HG03469 (cell line): ENCODE data around the gene MTFP1.
"Not testable (repeated sequence)": the region's sequence is repeated elsewhere in the genome, so short reads cannot be mapped to it uniquely, and the experiment has no call there.

Experiments used
- ATAC-seq: cut with Tn5 transposase; IDR thresholded peaks from one replicate; pipeline ENCODE4 v1.9.1; 2021; ENCODE audit warnings: mild to moderate bottlenecking, moderate library complexity, moderate number of reproducible peaks; ENCODE audit not compliant: unreplicated experiment

MTFP1 gene

DNA sequence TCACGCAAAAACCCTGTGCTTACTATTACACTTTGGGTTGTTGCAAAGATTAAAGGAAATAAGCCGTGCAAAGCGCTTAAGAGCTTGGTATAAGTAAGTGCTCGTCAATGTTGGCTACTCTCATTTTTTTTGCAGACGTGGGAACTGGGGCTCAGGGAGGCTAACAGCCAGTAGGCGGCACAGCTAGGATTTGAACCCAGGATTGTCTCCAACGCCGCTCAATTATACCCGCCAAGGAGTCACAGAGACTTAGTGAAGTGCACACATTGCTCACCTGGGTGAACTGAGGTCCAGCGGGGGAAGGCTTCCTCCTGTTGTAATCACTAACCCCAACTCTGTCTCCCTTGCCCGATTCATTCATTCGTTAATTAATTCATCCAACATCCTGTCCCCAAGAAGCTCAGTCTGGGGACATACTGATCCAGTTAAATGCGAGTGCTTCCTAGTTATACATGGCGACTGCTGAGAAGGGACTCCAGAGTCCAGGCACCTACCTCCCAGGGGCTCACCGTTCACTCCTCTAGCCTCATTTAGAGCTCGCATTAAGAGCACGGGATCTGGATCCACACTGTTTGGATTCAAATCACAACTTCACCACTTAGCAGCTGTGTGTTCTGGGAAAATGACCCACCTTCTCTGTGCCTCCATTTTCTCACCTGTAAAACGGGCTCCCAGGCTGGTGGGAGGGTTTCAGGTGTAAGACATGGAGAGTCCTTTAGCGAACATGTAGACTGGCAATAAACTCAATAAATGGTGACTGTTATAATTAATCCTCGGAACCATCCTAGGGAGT lies 838 bp upstream of the MTFP1 start:
- ATAC-seq, result no peak

- no peak for ATAC-seq
These were observed 297 bp upstream of the MTFP1 start for GRCh38 chr22:30425327-30425615.

- no peak for ATAC-seq
These were observed 1.1 kb downstream of the MTFP1 start for GRCh38 chr22:30426388-30427353.

GRCh38 chr22:30427871-30428270 lies 2.3 kb downstream of the MTFP1 start:
- no peak for ATAC-seq

- ATAC-seq, result no peak
These were observed 4.3 kb downstream of the MTFP1 start for GRCh38 chr22:30429887-30430286.

GRCh38 chr22:30430933-30431332 lies 5.4 kb downstream of the MTFP1 start:
- ATAC-seq, result no peak

DNA sequence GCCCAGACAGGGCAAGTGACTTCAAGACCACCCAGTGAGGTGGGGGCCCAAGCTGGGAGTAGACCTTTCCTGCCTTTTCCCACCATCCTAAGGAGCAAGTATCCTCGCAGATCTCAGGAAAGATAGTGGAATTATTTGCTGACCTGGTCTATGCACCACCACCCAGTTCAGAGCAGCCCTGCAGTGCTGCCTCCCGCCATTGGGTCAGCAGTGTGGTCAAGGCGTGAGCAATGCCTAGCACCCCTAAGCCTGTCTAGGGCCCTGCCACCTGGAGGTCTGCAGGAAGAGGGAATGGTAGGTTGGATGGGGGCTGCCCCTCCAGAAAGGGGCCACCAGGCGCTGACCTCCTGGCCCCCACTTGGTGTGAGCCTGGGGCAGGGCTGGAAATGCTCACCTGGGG lies 6.5 kb downstream of the MTFP1 start:
- ATAC-seq, result no peak

- no peak for ATAC-seq
These were observed 7.0 kb downstream of the MTFP1 start for GRCh38 chr22:30432520-30432919.

DNA sequence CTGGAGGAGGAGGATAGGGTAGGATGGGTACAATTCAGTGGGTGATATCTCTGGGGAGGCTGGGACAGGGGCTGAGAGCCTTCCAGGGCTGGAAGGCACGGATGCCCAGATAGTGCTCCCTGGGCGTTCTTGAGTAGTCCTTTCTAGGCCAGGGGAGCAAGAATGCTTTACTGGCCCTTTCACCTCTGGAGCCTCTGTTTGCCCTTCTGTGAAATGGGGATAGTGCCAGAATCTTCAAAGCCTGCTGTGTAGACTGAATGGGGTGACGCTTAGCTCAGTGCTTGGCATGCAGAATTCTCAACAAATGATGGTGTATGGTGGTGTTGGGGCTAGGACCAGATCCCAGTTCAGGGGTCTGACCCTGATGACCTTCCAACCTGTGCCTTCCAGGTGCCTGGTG lies 7.7 kb downstream of the MTFP1 start:
- no peak for ATAC-seq

- ATAC-seq, result no peak
These were observed 8.2 kb downstream of the MTFP1 start for GRCh38 chr22:30433773-30434172.

DNA sequence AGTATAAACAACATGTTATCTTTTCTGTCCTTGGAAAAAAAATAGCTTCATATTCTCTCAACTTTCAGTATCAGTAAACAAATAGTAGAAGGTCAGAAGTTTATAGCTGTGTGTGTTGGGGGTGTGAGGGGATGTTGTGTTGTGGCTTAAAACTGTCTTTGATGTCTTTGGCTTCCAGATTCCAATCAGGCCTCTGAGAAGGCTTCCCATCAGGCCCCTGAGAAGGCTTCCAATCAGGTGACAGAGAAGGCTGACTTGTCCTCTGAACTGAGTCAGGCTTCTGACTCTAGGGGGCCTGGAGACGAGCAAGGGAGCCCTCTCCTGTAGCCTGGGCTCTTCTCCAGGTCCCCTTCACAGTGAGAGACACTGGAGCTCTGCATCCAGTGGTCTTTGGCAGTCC lies 9.3 kb downstream of the MTFP1 start:
- no peak for ATAC-seq

DNA sequence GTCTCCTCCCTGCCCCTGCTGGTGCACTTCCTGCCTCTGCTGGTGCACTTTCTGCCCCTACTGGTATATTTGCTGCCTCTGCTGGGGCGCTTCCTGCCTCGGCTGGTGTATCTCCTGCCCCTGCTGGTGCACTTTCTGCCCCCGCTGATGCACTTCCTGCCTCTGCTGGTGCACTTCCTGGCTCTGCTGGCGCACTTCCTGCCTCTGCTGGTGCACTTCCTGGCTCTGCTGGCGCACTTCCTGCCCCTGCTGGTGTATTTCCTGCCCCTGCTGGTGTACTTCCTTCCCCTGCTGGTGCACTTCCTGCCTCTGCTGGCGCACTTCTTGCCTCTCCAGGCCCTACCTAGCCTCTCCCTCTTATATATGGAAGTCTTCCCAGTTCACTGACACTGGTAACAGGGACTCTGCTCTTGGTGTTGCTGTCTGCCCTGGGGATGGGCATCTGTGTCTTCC lies 10.1 kb downstream of the MTFP1 start:
- ATAC-seq, result no peak

DNA sequence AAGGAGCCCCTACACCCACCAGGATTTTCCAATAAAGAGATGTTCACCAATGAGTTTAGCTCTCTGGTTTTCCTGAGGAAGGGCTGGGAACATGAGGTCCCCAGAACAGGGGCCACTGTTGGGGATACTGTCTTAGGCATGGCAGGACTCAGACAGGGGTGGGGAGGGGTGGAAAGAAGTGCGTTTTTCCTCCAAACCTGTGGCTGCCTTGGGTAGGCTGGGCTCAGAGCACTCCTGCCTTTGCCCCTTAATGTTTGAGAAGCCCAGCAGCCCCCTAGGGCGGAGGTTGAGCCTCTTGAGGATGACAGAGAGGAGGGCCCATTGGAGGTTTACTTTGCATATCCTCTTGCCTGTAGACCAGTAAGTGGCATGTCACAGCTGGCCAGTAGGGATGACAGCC lies 10.6 kb downstream of the MTFP1 start:
- ATAC-seq, result no peak

DNA sequence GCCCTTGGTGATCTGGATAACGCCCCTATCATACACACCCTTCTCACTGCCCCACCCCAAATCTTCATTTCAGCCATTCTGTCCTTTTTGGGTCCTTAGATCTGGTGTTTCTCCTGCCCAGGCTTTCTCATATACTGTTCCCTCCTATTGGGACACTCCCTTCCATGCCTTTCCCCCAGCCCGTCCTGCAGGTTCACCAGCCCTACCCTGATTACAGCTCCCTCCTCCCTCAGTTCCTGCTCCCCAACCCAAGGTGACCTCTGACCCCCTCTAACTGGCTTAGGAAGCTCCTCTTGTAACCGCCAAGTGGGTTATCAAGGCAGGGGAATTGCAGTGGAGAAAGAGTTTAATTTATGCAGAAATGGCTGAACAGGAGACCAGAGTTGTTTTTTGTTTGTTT lies 13.0 kb downstream of the MTFP1 start:
- ATAC-seq, result no peak

GRCh38 chr22:30439226-30439625 lies 13.7 kb downstream of the MTFP1 start:
- ATAC-seq, result no peak

- ATAC-seq, result no peak
These were observed 14.3 kb downstream of the MTFP1 start for GRCh38 chr22:30439836-30440235.

DNA sequence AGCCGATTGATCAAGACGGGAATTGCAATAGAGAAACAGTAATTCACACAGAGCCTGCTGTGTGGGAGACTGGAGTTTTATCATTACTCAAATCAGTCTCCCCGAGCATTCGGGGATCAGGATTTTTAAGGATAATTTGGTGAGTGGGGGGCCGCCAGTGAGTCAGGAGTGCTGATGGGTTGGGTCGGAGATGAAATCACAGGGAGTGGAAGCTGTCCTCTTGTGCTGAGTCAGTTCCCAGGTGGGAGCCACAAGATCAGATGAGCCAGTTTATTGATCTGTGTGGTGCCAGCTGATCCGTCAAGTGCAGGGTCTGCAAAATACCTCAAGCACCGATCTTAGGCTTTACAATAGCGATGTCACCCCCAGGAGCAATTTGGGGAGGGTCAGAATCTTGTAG lies 15.5 kb downstream of the MTFP1 start:
- no peak for ATAC-seq

DNA sequence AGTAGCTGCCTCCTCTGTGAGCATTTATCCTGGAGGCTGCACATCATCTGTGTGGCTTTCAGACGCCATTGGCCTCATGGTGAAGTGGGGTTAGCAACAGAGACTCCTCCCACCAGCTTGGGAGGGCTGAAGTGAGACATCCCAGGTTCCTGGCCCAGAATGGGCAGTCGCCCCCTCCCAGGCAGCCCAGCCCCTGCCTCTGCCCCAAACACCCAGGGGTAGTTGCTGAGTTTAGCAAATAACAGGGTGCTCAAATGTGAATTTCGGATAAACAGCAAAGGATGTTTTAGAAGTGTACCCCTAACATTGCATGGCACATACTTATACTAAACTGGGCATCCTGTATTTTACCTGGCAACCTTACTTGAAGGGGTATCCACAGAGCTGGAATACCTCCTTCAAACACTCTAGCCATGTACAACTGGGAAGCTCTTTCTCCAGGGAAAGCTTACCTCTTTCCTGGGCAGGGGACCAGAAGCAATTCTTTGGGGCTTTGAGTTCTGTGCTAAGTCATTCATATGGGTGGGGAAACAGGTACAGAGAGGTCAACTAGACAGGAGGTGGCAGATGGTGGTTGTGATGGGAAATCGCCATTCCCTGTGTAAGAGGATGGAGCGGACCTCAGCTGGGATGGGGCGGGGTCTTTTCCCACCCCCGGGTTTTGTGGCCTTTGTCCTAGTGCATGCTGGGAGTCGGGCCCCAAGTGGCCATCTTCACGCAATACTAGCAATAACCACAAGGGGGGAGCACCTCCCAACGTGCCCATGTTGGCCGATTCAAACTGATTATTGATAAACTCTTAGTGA lies 19.3 kb downstream of the MTFP1 start:
- no peak for ATAC-seq

DNA sequence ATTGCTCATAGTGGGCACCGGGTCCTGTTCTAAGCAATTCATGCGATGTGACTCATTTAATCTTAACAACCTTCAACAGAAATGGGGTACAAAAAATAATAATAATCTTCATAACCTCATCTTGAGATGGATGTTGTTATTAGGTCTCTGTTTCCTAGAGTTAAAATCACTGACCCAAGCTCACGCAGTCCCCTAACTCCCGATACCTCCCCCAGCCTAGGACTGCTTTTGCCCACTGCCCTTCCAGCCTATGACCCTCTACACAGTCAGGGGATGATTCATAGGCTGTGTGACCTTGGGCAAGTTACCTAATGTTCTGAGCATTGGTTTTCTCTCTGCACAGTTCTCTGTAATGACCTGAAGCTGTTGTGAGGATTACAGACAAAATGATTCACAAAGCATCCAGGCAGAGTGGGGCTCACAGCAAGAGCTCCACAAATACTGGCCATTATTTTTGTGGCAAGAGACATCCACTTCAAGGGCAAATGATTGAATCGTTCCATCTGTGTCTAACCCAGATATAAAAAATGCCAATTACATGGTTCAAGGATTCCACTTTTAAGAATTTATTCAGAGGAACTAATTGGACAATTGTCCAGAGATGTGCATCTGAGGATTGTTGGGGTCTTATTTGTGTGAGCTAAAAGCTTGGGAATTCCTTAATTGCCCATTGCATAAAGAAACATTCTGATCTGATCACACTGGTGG lies 20.0 kb downstream of the MTFP1 start:
- ATAC-seq, result no peak

DNA sequence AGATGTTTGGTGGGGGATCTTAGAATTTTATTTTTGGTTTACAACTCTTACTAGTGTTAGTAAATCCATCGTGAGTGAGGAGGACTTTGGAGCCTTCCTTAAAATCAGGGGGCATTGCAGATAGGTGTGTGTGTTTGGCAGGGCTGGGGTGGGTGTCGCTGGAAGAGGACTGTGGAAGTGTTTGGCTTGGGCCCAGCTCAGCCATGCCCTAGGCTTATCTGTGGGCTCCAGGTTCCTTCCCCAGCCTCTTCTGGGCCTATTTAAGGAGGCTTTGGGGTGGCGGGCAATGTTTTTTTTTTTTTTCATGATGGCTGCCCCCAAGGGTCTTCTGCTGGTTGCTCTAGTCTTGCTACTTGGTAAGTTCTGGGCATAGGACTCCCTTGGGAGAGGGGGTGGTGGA lies 22.1 kb downstream of the MTFP1 start:
- ATAC-seq, result no peak

- ATAC-seq, result not testable (repeated sequence)
These were observed 25.9 kb downstream of the MTFP1 start for GRCh38 chr22:30451488-30451887.
